HepG2 (cell line): ENCODE results near the gene GIMAP1. TPM values are rescaled to one million over a fixed set of nuclear protein-coding genes. Genes with fewer than 3 reads are reported as not detected.

Source experiments
- ATAC-seq: fragments of 200-7000 bp; cut with Tn5 transposase; 3 replicates; pipeline ENCODE4 v1.9.1; 2020; ENCODE audit warnings: mild to moderate bottlenecking, moderate library complexity
- BruUV-seq: library from RNA; stranded (reverse); fragments of 400-500 nt; replicated peaks from 2 replicates; lab custom pipeline; 2021; lab: Mats Ljungman, UMichigan
- CTCF ChIA-PET: fragments of 300-600 bp; formaldehyde crosslinking; extraction: SDS; loops from one replicate; lab custom pipeline; 2021; ENCODE audit warnings: low total read pairs, inconsistent platforms, low intra/inter-chr PET ratio; lab: Yijun Ruan, JAX
- POLR2A ChIA-PET: fragments of 350-600 bp; sonication (Branson Sonifier 250); formaldehyde crosslinking; loops from one replicate; lab custom pipeline; 2020; ENCODE audit warnings: antibody characterized with exemption, inconsistent platforms; lab: Yijun Ruan, JAX
- DNase-seq: peaks from one replicate; pipeline ENCODE4 v3.0.0-alpha.2; 2015; ENCODE audit warnings: low spot score
- FAIRE-seq: peaks from 3 replicates; lab custom pipeline; 2011; peaks lifted over from hg19 to GRCh38; lab: Jason Lieb, UNC
- H2AFZ ChIP-seq: one replicate; pipeline ENCODE4 v1.6.1; 2011; ENCODE audit warnings: low read length, inconsistent platforms
- H3K27ac ChIP-seq: fragments of 300-600 bp; 3 replicates; pipeline ENCODE4 v1.8.0; 2011; ENCODE audit warnings: mixed run types, mild to moderate bottlenecking, mixed read lengths, low read length, inconsistent platforms; ENCODE audit not compliant: insufficient read depth; ENCODE audit errors: extremely low read length
- H3K27me3 ChIP-seq, 2 experiments: fragments of 200-600 bp in 1 of 2; 2 replicates in 1 of 2; 3 replicates in 1 of 2; pipeline versions ENCODE4 v1.6.0 to v1.8.0; 2011; ENCODE audit warnings: low read length in 2 of 2, mild to moderate bottlenecking in 2 of 2, moderate library complexity in 2 of 2, inconsistent platforms in 1 of 2; ENCODE audit not compliant: insufficient read depth in 2 of 2, control insufficient read depth in 1 of 2
- H3K36me3 ChIP-seq, 2 experiments: fragments of 200-600 bp in 1 of 2; replicated peaks in 1 of 2; 2 replicates in 1 of 2; 3 replicates in 1 of 2; pipeline versions ENCODE4 v1.5.1 to v1.8.0; 2011; ENCODE audit warnings: low read length in 2 of 2, inconsistent platforms in 1 of 2; ENCODE audit not compliant: insufficient read depth in 2 of 2, control insufficient read depth in 1 of 2
- H3K4me1 ChIP-seq: 2 replicates; pipeline ENCODE4 v1.5.1; 2012; ENCODE audit warnings: low read length, inconsistent platforms; ENCODE audit not compliant: insufficient read depth
- H3K4me2 ChIP-seq: 2 replicates; pipeline ENCODE4 v1.6.0; 2011; ENCODE audit warnings: low read depth, low read length, inconsistent platforms
- H3K4me3 ChIP-seq, 3 experiments: fragments of 200-600 bp in 1 of 3; sonication (generic), shearing (Covaris generic) in 1 of 3; replicated peaks in 1 of 3; 2 replicates each; pipeline ENCODE4 v1.5.1; 2011 to 2016; ENCODE audit warnings: low read length in 3 of 3, inconsistent platforms in 2 of 3, low read depth in 2 of 3, mild to moderate bottlenecking in 2 of 3, control low read depth in 1 of 3, mixed read lengths in 1 of 3; ENCODE audit not compliant: insufficient read depth in 1 of 3
- H3K79me2 ChIP-seq: one replicate; pipeline ENCODE4 v1.6.1; 2011; ENCODE audit warnings: low read length, inconsistent platforms; ENCODE audit not compliant: insufficient read depth
- H3K9ac ChIP-seq: 2 replicates; pipeline ENCODE4 v1.6.0; 2011; ENCODE audit warnings: mild to moderate bottlenecking, low read depth, low read length, inconsistent platforms; ENCODE audit not compliant: insufficient read depth
- H3K9me3 ChIP-seq: 2 replicates; pipeline ENCODE4 v1.5.1; 2012; ENCODE audit warnings: mild to moderate bottlenecking, low read length
- H4K20me1 ChIP-seq: 2 replicates; pipeline ENCODE4 v1.6.0; 2011; ENCODE audit warnings: inconsistent platforms, mild to moderate bottlenecking, low read length, moderate library complexity; ENCODE audit not compliant: insufficient read depth
- HNF4G ChIP-seq, 2 experiments: sonication (generic) in 1 of 2; formaldehyde crosslinking in 1 of 2; IDR thresholded peaks; 2 replicates each; pipeline versions ENCODE4 v1.4.0 to v1.6.1; 2011 to 2020; ENCODE audit warnings: borderline replicate concordance in 2 of 2, low read depth in 2 of 2, mild to moderate bottlenecking in 2 of 2, low read length in 1 of 2, missing genetic modification reagents in 1 of 2, moderate library complexity in 1 of 2
- POLR2A ChIP-seq, 2 experiments: IDR thresholded peaks; 2 replicates each; pipeline ENCODE4 v1.6.1; 2011; ENCODE audit warnings: low read depth in 2 of 2, low read length in 2 of 2, mild to moderate bottlenecking in 1 of 2, moderate library complexity in 1 of 2; ENCODE audit not compliant: insufficient read depth in 1 of 2
- RFXANK ChIP-seq: IDR thresholded peaks from 2 replicates; pipeline ENCODE4 v1.6.1; 2016
- SRY ChIP-seq: sonication (generic); formaldehyde crosslinking; IDR thresholded peaks from 2 replicates; pipeline ENCODE4 v1.8.0; 2022; ENCODE audit warnings: mild to moderate bottlenecking, missing genetic modification reagents
- ZNF10 ChIP-seq: sonication (generic); formaldehyde crosslinking; IDR thresholded peaks from 2 replicates; pipeline ENCODE4 v1.4.0; 2020; ENCODE audit warnings: mild to moderate bottlenecking, low read depth, missing genetic modification reagents, borderline replicate concordance
- ZNF383 ChIP-seq: sonication (generic); formaldehyde crosslinking; IDR thresholded peaks from 2 replicates; pipeline ENCODE4 v1.4.0; 2020; ENCODE audit warnings: missing genetic modification reagents, mild to moderate bottlenecking, borderline replicate concordance
- WGBS: methylation state at CpG from one replicate; pipeline ENCODE4 v1.1.6; 2017; ENCODE audit warnings: low lambda C conversion rate; 5-methylcytosine and 5-hydroxymethylcytosine counted together
- in situ Hi-C: cut with HindIII; loops from 2 replicates; pipeline ENCODE4 v1.10.0; 2017; ENCODE audit warnings: low pct_unique_long_range_greater_than_20kb; ENCODE audit not compliant: extremely low pct_ligation_motif_present
- intact Hi-C: fragments of 100-400 bp; cut with micrococcal nuclease; formaldehyde crosslinking; loops from one replicate; pipeline ENCODE4 v1.10.0; 2022; ENCODE audit not compliant: unreplicated experiment
- polyA plus RNA-seq, 8 experiments: library from polyadenylated mRNA; depleted of rRNA in 3 of 8; stranded (reverse) in 7 of 8; unstranded in 1 of 8; fragments of >200 nt; fragmentation: Illumina TruSeq in 4 of 8; extraction: Trizol in 4 of 8; gene quantifications; 2 replicates each; pipeline versions ENCODE4 v1.2.1 to v1.2.3, GENCODE V29; 2011 to 2016; ENCODE audit warnings: low read depth in 4 of 8, missing spikeins in 1 of 8, mixed read lengths in 1 of 8; ENCODE audit not compliant: insufficient read depth in 1 of 8
- total RNA-seq, 5 experiments: library from RNA; depleted of rRNA; stranded (reverse); fragments of >200 nt; fragmentation: Illumina TruSeq; extraction: Trizol; gene quantifications; 2 replicates each; pipeline ENCODE4 v1.2.3, GENCODE V29; 2016; ENCODE audit warnings: low read depth in 1 of 5
- TF ChIP-seq, protein P1 (sequence below): sonication (generic); formaldehyde crosslinking; IDR thresholded peaks from 2 replicates; pipeline ENCODE4 v1.9.0; 2021; ENCODE audit warnings: mild to moderate bottlenecking, missing genetic modification reagents
- TF ChIP-seq, protein P2 (sequence below): sonication (generic); formaldehyde crosslinking; IDR thresholded peaks from 2 replicates; pipeline ENCODE4 v1.4.0; 2020; ENCODE audit warnings: missing genetic modification reagents
- TF ChIP-seq, protein P3 (sequence below): sonication (generic); formaldehyde crosslinking; IDR thresholded peaks from 2 replicates; pipeline ENCODE4 v1.4.0; 2020; ENCODE audit warnings: mild to moderate bottlenecking, missing genetic modification reagents
- TF ChIP-seq, protein P4 (sequence below): sonication (generic); formaldehyde crosslinking; IDR thresholded peaks from 2 replicates; pipeline ENCODE4 v1.5.1; 2020; ENCODE audit warnings: mild to moderate bottlenecking, missing genetic modification reagents, borderline replicate concordance

The GIMAP1 gene
- total and polyA plus RNA-seq, 2 of the 13 experiments (the other 11 are each of a cell fraction or from before 2014, with no cell fraction given) = not detected

DNA sequence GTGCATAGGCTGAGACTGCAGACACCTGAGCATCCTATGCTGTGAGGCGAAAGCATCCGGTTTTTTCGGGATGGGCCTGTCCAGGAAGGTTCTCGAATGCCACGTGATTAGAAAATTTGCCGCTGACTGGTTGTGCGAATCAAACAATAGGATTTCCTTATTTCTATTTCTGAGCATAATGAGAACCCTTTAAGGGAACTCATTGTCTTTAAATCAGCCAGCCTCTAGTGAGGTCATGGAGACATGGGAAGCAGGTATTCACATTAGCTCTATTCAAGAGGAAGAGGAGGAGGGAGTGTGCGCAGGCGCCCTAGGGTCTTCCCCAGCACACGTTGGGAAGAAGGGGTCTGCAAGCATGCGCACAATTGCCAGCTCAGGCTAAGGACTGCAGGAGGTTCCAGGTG, 5.6 kb downstream of the GIMAP1 start:
- H2AFZ ChIP-seq = no peak overlapping the region
- 60% methylated on average over 11 of the region's 11 CpGs for WGBS
- intact Hi-C loops (no loop called here), in situ Hi-C loops (no loop called here)
- CTCF ChIA-PET = no interaction called here
- H3K4me3 ChIP-seq = no peak overlapping the region
- POLR2A ChIA-PET = no interaction called here
- no peak for DNase-seq
- H4K20me1 ChIP-seq = no peaks in the 10 kb centered on the region
- no peaks in the 10 kb centered on the region for H3K79me2 ChIP-seq
- H3K36me3 ChIP-seq = no peaks in the 10 kb centered on the region
- no peak overlapping the region for H3K4me2 ChIP-seq
- H3K4me1 ChIP-seq = peaks cover 3% of the 10 kb centered on the region; the same call in 1 of the 2 replicates
- no TSS peak for BruUV-seq
- ATAC-seq = no peak
- no peak overlapping the region for H3K9ac ChIP-seq
- FAIRE-seq = no peak
- H3K9me3 ChIP-seq = no peaks in the 10 kb centered on the region
- no peak overlapping the region for H3K27ac ChIP-seq
- peaks cover 0 to 10% of the 10 kb centered on the region in 2 experiments; a peak in 3 of 5 replicates for H3K27me3 ChIP-seq
- TF ChIP-seq ZNF383 (CRISPR knock-in tag) (no peak), HNF4G (IDR thresholded peaks at IDR 0.05; ENCODE audit: borderline replicate concordance, low read depth, low read length) (no peak), HNF4G (CRISPR knock-in tag; IDR thresholded peaks at IDR 0.05; ENCODE audit: borderline replicate concordance, low read depth) (no peak), SRY (no peak), ZNF10 (no peak), RFXANK (no peak), POLR2A (IDR thresholded peaks at IDR 0.05; ENCODE audit: insufficient read depth in 1 of 2, low read depth in 2 of 2, low read length in 2 of 2) (no peak)
- TF ChIP-seq, protein P1, sequence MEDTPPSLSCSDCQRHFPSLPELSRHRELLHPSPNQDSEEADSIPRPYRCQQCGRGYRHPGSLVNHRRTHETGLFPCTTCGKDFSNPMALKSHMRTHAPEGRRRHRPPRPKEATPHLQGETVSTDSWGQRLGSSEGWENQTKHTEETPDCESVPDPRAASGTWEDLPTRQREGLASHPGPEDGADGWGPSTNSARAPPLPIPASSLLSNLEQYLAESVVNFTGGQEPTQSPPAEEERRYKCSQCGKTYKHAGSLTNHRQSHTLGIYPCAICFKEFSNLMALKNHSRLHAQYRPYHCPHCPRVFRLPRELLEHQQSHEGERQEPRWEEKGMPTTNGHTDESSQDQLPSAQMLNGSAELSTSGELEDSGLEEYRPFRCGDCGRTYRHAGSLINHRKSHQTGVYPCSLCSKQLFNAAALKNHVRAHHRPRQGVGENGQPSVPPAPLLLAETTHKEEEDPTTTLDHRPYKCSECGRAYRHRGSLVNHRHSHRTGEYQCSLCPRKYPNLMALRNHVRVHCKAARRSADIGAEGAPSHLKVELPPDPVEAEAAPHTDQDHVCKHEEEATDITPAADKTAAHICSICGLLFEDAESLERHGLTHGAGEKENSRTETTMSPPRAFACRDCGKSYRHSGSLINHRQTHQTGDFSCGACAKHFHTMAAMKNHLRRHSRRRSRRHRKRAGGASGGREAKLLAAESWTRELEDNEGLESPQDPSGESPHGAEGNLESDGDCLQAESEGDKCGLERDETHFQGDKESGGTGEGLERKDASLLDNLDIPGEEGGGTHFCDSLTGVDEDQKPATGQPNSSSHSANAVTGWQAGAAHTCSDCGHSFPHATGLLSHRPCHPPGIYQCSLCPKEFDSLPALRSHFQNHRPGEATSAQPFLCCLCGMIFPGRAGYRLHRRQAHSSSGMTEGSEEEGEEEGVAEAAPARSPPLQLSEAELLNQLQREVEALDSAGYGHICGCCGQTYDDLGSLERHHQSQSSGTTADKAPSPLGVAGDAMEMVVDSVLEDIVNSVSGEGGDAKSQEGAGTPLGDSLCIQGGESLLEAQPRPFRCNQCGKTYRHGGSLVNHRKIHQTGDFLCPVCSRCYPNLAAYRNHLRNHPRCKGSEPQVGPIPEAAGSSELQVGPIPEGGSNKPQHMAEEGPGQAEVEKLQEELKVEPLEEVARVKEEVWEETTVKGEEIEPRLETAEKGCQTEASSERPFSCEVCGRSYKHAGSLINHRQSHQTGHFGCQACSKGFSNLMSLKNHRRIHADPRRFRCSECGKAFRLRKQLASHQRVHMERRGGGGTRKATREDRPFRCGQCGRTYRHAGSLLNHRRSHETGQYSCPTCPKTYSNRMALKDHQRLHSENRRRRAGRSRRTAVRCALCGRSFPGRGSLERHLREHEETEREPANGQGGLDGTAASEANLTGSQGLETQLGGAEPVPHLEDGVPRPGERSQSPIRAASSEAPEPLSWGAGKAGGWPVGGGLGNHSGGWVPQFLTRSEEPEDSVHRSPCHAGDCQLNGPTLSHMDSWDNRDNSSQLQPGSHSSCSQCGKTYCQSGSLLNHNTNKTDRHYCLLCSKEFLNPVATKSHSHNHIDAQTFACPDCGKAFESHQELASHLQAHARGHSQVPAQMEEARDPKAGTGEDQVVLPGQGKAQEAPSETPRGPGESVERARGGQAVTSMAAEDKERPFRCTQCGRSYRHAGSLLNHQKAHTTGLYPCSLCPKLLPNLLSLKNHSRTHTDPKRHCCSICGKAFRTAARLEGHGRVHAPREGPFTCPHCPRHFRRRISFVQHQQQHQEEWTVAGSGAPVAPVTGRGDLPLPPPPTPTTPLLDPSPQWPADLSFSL (CRISPR knock-in tag) = no peak
- TF ChIP-seq, protein P2, sequence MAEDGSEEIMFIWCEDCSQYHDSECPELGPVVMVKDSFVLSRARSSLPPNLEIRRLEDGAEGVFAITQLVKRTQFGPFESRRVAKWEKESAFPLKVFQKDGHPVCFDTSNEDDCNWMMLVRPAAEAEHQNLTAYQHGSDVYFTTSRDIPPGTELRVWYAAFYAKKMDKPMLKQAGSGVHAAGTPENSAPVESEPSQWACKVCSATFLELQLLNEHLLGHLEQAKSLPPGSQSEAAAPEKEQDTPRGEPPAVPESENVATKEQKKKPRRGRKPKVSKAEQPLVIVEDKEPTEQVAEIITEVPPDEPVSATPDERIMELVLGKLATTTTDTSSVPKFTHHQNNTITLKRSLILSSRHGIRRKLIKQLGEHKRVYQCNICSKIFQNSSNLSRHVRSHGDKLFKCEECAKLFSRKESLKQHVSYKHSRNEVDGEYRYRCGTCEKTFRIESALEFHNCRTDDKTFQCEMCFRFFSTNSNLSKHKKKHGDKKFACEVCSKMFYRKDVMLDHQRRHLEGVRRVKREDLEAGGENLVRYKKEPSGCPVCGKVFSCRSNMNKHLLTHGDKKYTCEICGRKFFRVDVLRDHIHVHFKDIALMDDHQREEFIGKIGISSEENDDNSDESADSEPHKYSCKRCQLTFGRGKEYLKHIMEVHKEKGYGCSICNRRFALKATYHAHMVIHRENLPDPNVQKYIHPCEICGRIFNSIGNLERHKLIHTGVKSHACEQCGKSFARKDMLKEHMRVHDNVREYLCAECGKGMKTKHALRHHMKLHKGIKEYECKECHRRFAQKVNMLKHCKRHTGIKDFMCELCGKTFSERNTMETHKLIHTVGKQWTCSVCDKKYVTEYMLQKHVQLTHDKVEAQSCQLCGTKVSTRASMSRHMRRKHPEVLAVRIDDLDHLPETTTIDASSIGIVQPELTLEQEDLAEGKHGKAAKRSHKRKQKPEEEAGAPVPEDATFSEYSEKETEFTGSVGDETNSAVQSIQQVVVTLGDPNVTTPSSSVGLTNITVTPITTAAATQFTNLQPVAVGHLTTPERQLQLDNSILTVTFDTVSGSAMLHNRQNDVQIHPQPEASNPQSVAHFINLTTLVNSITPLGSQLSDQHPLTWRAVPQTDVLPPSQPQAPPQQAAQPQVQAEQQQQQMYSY (CRISPR knock-in tag) = no peak
- TF ChIP-seq, protein P3, sequence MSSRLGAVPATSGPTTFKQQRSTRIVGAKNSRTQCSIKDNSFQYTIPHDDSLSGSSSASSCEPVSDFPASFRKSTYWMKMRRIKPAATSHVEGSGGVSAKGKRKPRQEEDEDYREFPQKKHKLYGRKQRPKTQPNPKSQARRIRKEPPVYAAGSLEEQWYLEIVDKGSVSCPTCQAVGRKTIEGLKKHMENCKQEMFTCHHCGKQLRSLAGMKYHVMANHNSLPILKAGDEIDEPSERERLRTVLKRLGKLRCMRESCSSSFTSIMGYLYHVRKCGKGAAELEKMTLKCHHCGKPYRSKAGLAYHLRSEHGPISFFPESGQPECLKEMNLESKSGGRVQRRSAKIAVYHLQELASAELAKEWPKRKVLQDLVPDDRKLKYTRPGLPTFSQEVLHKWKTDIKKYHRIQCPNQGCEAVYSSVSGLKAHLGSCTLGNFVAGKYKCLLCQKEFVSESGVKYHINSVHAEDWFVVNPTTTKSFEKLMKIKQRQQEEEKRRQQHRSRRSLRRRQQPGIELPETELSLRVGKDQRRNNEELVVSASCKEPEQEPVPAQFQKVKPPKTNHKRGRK (CRISPR knock-in tag) = no peak
- TF ChIP-seq, protein P4, sequence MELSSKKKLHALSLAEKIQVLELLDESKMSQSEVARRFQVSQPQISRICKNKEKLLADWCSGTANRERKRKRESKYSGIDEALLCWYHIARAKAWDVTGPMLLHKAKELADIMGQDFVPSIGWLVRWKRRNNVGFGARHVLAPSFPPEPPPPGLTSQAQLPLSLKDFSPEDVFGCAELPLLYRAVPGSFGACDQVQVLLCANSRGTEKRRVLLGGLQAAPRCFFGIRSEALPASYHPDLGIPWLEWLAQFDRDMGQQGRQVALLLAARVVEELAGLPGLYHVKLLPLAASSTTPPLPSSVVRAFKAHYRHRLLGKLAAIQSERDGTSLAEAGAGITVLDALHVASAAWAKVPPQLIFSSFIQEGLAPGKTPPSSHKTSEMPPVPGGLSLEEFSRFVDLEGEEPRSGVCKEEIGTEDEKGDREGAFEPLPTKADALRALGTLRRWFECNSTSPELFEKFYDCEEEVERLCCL (CRISPR knock-in tag) = no peak
